Caco-2 (cell line): Measurements from ENCODE around the gene PLAU. TPM values are rescaled to one million over a fixed set of nuclear protein-coding genes. Genes with fewer than 3 reads are reported as not detected.
"Not testable (repeated sequence)": the region's sequence is repeated elsewhere in the genome, so short reads cannot be mapped to it uniquely, and the experiment has no call there.

Experiments
- BruUV-seq: library from RNA; stranded (reverse); fragments of 400-500 nt; replicated peaks from 2 replicates; lab custom pipeline; 2021; lab: Mats Ljungman, UMichigan
- CTCF ChIA-PET: fragments of 300-600 bp; sonication (Branson Sonifier 250); formaldehyde crosslinking; loops from one replicate; lab custom pipeline; 2022; ENCODE audit warnings: antibody characterized with exemption; lab: Charles Lee
- POLR2A ChIA-PET: fragments of 300-600 bp; sonication (Branson Sonifier 250); formaldehyde crosslinking; loops from one replicate; lab custom pipeline; 2022; ENCODE audit warnings: antibody characterized with exemption; lab: Charles Lee
- DNase-seq, 2 experiments: peaks; one replicate each; pipeline versions ENCODE4 v3.0.0 to v3.0.0-alpha.2; 2020 to 2022
- H3K27me3 ChIP-seq: replicated peaks from 2 replicates; pipeline ENCODE4 v1.6.0; 2011; ENCODE audit warnings: low read length; ENCODE audit not compliant: control insufficient read depth, insufficient read depth
- H3K36me3 ChIP-seq: 2 replicates; pipeline ENCODE4 v1.5.1; 2011; ENCODE audit warnings: low read length; ENCODE audit not compliant: control insufficient read depth, insufficient read depth
- H3K4me1 ChIP-seq: fragments of 250-450 bp; sonication (Bioruptor Pico); 2 replicates; pipeline ENCODE4 v1.5.1; 2020; ENCODE audit warnings: mild to moderate bottlenecking
- H3K4me3 ChIP-seq: 2 replicates; pipeline ENCODE4 v1.5.1; 2011; ENCODE audit warnings: low read depth, mild to moderate bottlenecking, control low read depth, low read length
- H3K9me3 ChIP-seq: fragments of 250-450 bp; sonication (Bioruptor Pico); 2 replicates; pipeline ENCODE4 v1.5.1; 2020; ENCODE audit warnings: mild to moderate bottlenecking, moderate library complexity
- H3K27ac Mint-ChIP-seq: one replicate; pipeline ENCODE4 v1.8.0; 2022; ENCODE audit warnings: mixed read lengths; ENCODE audit not compliant: unreplicated experiment
- H3K27me3 Mint-ChIP-seq: one replicate; pipeline ENCODE4 v1.8.0; 2022; ENCODE audit warnings: mixed read lengths; ENCODE audit not compliant: insufficient read depth, unreplicated experiment
- H3K36me3 Mint-ChIP-seq: one replicate; pipeline ENCODE4 v1.8.0; 2022; ENCODE audit warnings: mild to moderate bottlenecking, mixed read lengths; ENCODE audit not compliant: insufficient read depth, unreplicated experiment
- H3K4me1 Mint-ChIP-seq: one replicate; pipeline ENCODE4 v1.8.0; 2022; ENCODE audit warnings: low read depth, mixed read lengths; ENCODE audit not compliant: unreplicated experiment
- H3K4me3 Mint-ChIP-seq: one replicate; pipeline ENCODE4 v1.8.0; 2022; ENCODE audit warnings: mild to moderate bottlenecking, moderate library complexity, mixed read lengths; ENCODE audit not compliant: unreplicated experiment
- H3K9me3 Mint-ChIP-seq: one replicate; pipeline ENCODE4 v1.8.0; 2022; ENCODE audit warnings: mixed read lengths; ENCODE audit not compliant: unreplicated experiment
- CTCF ChIP-seq, 2 experiments: fragments of 200-600 bp in 1 of 2; IDR thresholded peaks; 1 replicate in 1 of 2; 2 replicates in 1 of 2; pipeline versions ENCODE4 v1.5.1 to v1.8.0; 2011 to 2022; ENCODE audit warnings: antibody characterized with exemption in 1 of 2, control low read depth in 1 of 2, inconsistent platforms in 1 of 2, low read depth in 1 of 2, low read length in 1 of 2, mild to moderate bottlenecking in 1 of 2, moderate library complexity in 1 of 2; ENCODE audit not compliant: insufficient read depth in 1 of 2, severe bottlenecking in 1 of 2, unreplicated experiment in 1 of 2
- intact Hi-C: fragments of 100-400 bp; cut with micrococcal nuclease; formaldehyde crosslinking; loops from one replicate; pipeline ENCODE4 v1.10.0; 2022; ENCODE audit not compliant: unreplicated experiment
- total RNA-seq: library from RNA; stranded (reverse); gene quantifications from 2 replicates; pipeline ENCODE4 v1.2.3, GENCODE V29; 2022

Gene PLAU
- total RNA-seq, 1 experiment from 2014 or later: 1.2 TPM

GRCh38 chr10:73892310-73893030, 18.5 kb upstream of the PLAU start:
- Histone ChIP-seq H3K27me3 (no peaks in the 10 kb centered on the region), H3K36me3 (no peaks in the 10 kb centered on the region), H3K4me3 (no peak overlapping the region), H3K4me1 (peaks cover 16% of the 10 kb centered on the region), H3K9me3 (no peaks in the 10 kb centered on the region)
- DNase-seq: no peak
- Mint-ChIP-seq H3K4me1 (peaks cover 6% of the 10 kb centered on the region), H3K27ac (no peak overlapping the region), H3K27me3 (no peaks in the 10 kb centered on the region), H3K9me3 (no peaks in the 10 kb centered on the region), H3K4me3 (no peak overlapping the region), H3K36me3 (no peaks in the 10 kb centered on the region)
- BruUV-seq: no TSS peak
- intact Hi-C loops: no loop called here
- ChIA-PET CTCF (no interaction called here), POLR2A (no interaction called here)
- TF ChIP-seq CTCF (IDR thresholded peaks at IDR 0.05; ENCODE audit: insufficient read depth in 1 of 2, low read depth in 1 of 2, low read length in 1 of 2, severe bottlenecking in 1 of 2, unreplicated experiment in 1 of 2): no peak

GRCh38 chr10:73893426-73893825, 17.5 kb upstream of the PLAU start:
- no peak overlapping the region for H3K4me3 Mint-ChIP-seq
- H3K27ac Mint-ChIP-seq: no peak overlapping the region
- H3K4me1 ChIP-seq: peaks cover 7% of the 10 kb centered on the region
- no peak for DNase-seq
- no peaks in the 10 kb centered on the region for H3K27me3 ChIP-seq
- H3K4me1 Mint-ChIP-seq: peaks cover 3% of the 10 kb centered on the region
- ChIA-PET CTCF (interaction anchor here (0.9 to 1.2 kb wide), 2 partner anchors 13 to 47 kb away, joined by 4 to 5 read pairs; no protein-coding TSS in a partner anchor), POLR2A (no interaction called here)
- H3K9me3 ChIP-seq: no peaks in the 10 kb centered on the region
- intact Hi-C loops: no loop called here
- TF ChIP-seq CTCF (IDR thresholded peaks at IDR 0.05; ENCODE audit: insufficient read depth in 1 of 2, low read depth in 1 of 2, low read length in 1 of 2, severe bottlenecking in 1 of 2, unreplicated experiment in 1 of 2): no peak
- H3K36me3 ChIP-seq: no peaks in the 10 kb centered on the region
- no peaks in the 10 kb centered on the region for H3K36me3 Mint-ChIP-seq
- no peak overlapping the region for H3K4me3 ChIP-seq
- no peaks in the 10 kb centered on the region for H3K9me3 Mint-ChIP-seq
- no peaks in the 10 kb centered on the region for H3K27me3 Mint-ChIP-seq
- BruUV-seq: no TSS peak

- Histone ChIP-seq H3K9me3 (no peaks in the 10 kb centered on the region), H3K4me1 (peaks cover 9% of the 10 kb centered on the region), H3K36me3 (no peaks in the 10 kb centered on the region), H3K27me3 (no peaks in the 10 kb centered on the region), H3K4me3 (no peak overlapping the region)
- CTCF ChIA-PET: interaction anchor here (0.5 to 1.2 kb wide), 3 partner anchors 14 to 1248 kb away, joined by 3 to 5 read pairs (median 4); no protein-coding TSS in a partner anchor
- BruUV-seq: no TSS peak
- no peak for TF ChIP-seq CTCF (IDR thresholded peaks at IDR 0.05; ENCODE audit: insufficient read depth in 1 of 2, low read depth in 1 of 2, low read length in 1 of 2, severe bottlenecking in 1 of 2, unreplicated experiment in 1 of 2)
- Mint-ChIP-seq H3K4me3 (no peak overlapping the region), H3K9me3 (no peaks in the 10 kb centered on the region), H3K36me3 (no peaks in the 10 kb centered on the region), H3K27ac (no peak overlapping the region), H3K27me3 (no peaks in the 10 kb centered on the region), H3K4me1 (peaks cover 5% of the 10 kb centered on the region)
- DNase-seq: no peak
- POLR2A ChIA-PET: interaction anchor here (0.6 kb wide), 1 partner anchor 351 kb away, joined by 4 read pairs; no protein-coding TSS in a partner anchor
- intact Hi-C loops: no loop called here
Observed at GRCh38 chr10:73894245-73894971, 16.5 kb upstream of the PLAU start.

GRCh38 chr10:73895381-73895780, 15.6 kb upstream of the PLAU start:
- H3K4me1 Mint-ChIP-seq: peaks cover 12% of the 10 kb centered on the region
- POLR2A ChIA-PET, BruUV-seq, H3K27ac Mint-ChIP-seq, H3K4me3 Mint-ChIP-seq, H3K36me3 ChIP-seq, H3K27me3 Mint-ChIP-seq, intact Hi-C loops, H3K9me3 Mint-ChIP-seq, CTCF ChIA-PET, H3K9me3 ChIP-seq, H3K4me3 ChIP-seq, H3K36me3 Mint-ChIP-seq, H3K27me3 ChIP-seq, DNase-seq: not testable (repeated sequence)
- H3K4me1 ChIP-seq: peaks cover 11% of the 10 kb centered on the region
